GM12801 (cell line): Measurements from ENCODE around the gene STT3B.

ENCODE experiments used
- TF ChIP-seq, protein P1 (sequence below): IDR thresholded peaks from one replicate; pipeline ENCODE4 v1.5.1; 2011; ENCODE audit warnings: control low read depth; ENCODE audit not compliant: insufficient read length; ENCODE audit errors: extremely low read depth

The STT3B gene

DNA sequence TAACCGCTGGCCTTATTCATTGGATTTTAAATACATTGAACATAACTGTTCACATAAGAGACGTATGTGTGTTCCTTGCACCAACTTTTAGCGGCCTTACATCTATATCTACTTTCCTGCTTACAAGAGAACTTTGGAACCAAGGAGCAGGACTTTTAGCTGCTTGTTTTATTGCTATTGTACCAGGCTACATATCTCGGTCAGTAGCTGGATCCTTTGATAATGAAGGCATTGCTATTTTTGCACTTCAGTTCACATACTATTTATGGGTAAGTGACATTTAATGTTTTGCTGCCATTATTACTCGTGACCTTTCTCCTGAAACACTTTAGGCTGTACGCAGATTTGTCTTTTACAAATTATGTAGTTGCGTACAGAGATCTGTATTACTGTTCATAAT lies 47.1 kb downstream of the STT3B start:
- TF ChIP-seq, protein P1, sequence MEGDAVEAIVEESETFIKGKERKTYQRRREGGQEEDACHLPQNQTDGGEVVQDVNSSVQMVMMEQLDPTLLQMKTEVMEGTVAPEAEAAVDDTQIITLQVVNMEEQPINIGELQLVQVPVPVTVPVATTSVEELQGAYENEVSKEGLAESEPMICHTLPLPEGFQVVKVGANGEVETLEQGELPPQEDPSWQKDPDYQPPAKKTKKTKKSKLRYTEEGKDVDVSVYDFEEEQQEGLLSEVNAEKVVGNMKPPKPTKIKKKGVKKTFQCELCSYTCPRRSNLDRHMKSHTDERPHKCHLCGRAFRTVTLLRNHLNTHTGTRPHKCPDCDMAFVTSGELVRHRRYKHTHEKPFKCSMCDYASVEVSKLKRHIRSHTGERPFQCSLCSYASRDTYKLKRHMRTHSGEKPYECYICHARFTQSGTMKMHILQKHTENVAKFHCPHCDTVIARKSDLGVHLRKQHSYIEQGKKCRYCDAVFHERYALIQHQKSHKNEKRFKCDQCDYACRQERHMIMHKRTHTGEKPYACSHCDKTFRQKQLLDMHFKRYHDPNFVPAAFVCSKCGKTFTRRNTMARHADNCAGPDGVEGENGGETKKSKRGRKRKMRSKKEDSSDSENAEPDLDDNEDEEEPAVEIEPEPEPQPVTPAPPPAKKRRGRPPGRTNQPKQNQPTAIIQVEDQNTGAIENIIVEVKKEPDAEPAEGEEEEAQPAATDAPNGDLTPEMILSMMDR = no peak

DNA sequence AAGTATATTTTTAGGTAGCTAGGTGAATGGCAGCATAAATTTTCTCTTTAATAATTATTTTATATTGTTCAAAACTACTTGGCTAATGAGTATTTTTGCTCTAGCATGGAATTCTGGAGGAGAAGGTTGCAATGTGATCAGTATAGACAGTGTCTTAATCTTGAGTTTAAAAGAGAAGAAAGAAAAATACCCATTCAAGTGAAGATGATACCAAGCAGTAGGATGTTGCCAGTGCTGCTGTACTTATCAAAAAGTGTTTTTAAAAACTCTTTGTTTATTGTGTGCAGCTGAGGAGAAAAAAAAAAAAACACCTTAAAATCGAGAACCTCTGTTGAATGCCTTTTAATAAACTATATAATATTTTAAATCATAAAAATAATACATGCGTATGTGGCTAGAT lies 47.9 kb downstream of the STT3B start:
- TF ChIP-seq, protein P1 = no peak

DNA sequence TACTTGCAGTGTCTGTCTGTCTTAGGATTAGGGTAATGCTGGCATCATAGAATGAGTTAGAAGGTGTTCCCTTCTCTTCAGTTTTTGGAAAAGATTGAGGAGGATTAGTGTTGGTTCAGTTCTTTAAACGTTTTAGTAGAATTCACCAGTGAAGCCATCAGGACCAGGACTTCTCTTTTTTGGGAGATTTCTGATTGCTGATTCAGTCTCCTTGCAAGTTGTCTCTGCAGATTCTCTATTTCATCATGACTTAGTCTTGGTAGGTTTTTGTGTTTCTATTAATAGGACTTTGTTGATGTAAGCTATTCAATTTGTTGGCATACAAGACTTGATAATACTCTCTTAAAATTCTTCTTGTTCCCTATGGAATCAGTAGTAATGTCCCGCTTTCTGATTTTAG lies 48.9 kb downstream of the STT3B start:
- TF ChIP-seq, protein P1 = no peak

DNA sequence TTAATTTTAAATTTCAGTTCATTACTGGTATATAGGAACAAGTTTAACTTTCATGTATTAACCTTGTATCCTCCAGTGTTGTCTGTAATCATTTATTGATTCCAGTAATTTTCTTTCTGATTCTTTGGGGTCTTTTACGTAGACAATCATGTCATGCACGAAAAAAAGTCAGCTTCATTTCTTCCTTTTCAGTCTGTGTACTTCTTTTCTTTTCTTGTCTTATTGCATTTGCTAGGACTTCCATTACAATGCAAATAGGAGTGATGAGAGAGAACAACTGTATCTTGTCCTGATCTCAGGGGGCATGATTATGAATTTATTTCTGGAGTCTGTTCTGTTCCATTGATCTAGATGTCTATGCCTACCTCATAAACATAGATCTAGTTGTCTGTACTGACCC lies 56.5 kb downstream of the STT3B start:
- TF ChIP-seq, protein P1 = no peak

DNA sequence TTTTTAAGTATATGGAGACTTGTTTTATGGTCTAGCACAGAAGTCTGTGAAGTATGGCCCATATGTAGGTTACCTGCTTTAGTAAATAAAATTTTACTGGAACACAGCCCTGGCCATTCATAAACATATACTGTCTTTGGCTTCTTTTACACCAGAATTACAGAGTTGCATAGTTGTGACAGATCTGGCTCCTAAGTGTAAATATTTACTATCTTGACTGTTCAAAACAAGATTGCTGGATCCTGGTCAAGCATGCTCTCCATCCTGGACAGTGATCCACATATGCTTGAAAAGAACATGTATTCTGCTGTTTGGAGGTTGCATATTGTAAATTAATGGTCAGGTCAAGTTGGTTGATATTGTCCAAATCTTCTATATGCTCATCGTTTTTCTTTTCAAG lies 57.9 kb downstream of the STT3B start:
- TF ChIP-seq, protein P1 = no peak

DNA sequence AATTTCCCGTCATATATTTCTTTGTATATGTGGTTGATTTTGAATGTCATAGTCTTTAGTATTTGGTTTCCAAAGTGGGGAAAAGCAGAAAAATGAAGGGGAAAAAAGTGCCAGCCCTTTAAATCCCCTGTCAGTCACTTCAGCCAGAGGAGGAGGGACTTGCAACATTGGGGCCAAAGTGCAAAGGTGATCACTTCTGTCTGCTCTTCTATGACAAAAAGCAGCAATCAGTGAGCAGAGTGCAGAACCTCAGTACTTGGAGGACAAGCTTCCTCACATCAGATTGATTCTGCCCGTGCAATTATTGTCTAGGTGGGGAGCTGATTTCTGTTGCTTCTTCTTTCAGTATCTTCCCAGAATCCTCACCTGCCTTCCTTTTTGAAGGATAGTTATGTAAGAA lies 60.0 kb downstream of the STT3B start:
- TF ChIP-seq, protein P1 = no peak

DNA sequence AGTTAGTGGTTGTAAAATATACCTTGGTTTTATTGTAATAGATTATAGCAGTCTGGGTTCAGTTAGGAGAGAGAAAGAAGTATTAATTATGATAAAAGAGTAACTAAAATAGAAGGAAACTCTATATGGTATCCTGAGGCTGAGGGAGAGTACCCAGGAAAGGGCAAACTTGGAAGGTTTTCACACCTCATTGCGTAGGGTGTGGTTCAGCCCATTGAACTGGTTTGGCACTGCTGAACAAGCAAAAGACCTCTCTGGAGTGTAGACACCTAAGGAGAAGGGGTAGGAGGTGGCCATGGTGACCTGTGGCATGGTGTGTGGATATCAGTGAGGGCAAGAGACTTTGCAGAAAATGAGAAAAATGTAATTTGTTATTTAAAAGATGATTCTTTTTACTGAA lies 63.5 kb downstream of the STT3B start:
- TF ChIP-seq, protein P1 = no peak

DNA sequence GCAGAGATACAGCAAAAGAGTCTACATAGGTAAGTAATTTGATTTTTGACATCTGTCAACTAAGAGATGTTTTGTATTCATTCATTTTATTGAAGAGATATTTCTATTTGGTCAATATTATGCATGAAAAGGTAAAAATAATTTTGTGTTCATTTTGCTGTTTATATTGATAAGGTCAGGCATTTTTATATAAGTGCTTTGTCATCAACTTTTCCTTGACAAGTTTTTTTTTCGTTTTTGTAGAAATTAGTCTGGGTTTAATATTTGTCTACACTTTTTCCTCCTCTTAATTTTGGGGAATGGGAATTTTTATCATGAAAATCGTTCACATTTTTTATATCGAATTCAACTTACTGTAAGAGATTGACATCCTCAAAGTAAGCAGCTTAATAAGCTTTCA lies 67.7 kb downstream of the STT3B start:
- TF ChIP-seq, protein P1 = no peak
